Lung (tissue), 12 donors: ENCODE measurements around the gene VDAC1. TPM values are rescaled to one million over a fixed set of nuclear protein-coding genes. Genes with fewer than 3 reads are reported as not detected.

Experiments used
- ATAC-seq: fragments of 200-7000 bp; cut with Tn5 transposase; one replicate; pipeline ENCODE4 v1.9.1; 2020; ENCODE audit warnings: moderate number of reproducible peaks; ENCODE audit not compliant: insufficient read depth, low FRiP score
- DNase-seq, 3 donors: peaks; one replicate each; pipeline ENCODE4 v3.0.0-alpha.2; 2013 to 2017
- H3K27ac ChIP-seq, 2 donors: one replicate each; pipeline ENCODE4 v1.5.1; 2013; ENCODE audit warnings: mild to moderate bottlenecking in 2 of 2, moderate library complexity in 2 of 2, control low read depth in 1 of 2, inconsistent platforms in 1 of 2, low read depth in 1 of 2, low read length in 1 of 2
- H3K27me3 ChIP-seq, 3 donors: one replicate each; pipeline ENCODE4 v1.5.1; 2013; ENCODE audit warnings: low read length in 2 of 3; ENCODE audit not compliant: control insufficient read depth in 3 of 3, insufficient read depth in 3 of 3
- H3K36me3 ChIP-seq, 4 donors: one replicate each; pipeline ENCODE4 v1.5.1; 2013; ENCODE audit warnings: low read length in 4 of 4, mild to moderate bottlenecking in 1 of 4, moderate library complexity in 1 of 4; ENCODE audit not compliant: control insufficient read depth in 4 of 4, insufficient read depth in 4 of 4
- H3K4me1 ChIP-seq, 5 donors: one replicate each; pipeline ENCODE4 v1.5.1; 2013; ENCODE audit warnings: low read length in 5 of 5, mild to moderate bottlenecking in 2 of 5, moderate library complexity in 1 of 5; ENCODE audit not compliant: control insufficient read depth in 5 of 5, insufficient read depth in 5 of 5
- H3K4me3 ChIP-seq: one replicate; pipeline ENCODE4 v1.5.1; 2013; ENCODE audit warnings: mild to moderate bottlenecking, control low read depth, moderate library complexity
- H3K9ac ChIP-seq, 2 donors: one replicate each; pipeline ENCODE4 v1.5.1; 2013; ENCODE audit warnings: low read length in 2 of 2, control low read depth in 1 of 2; ENCODE audit not compliant: insufficient read depth in 1 of 2
- H3K9me3 ChIP-seq, 4 donors: one replicate each; pipeline ENCODE4 v1.5.1; 2013; ENCODE audit warnings: low read length in 3 of 4, mild to moderate bottlenecking in 1 of 4, moderate library complexity in 1 of 4; ENCODE audit not compliant: control insufficient read depth in 4 of 4, insufficient read depth in 3 of 4
- WGBS, 2 donors: extraction: QIAGEN DNeasy Blood & Tissue Kit; methylation state at CpG; one replicate each; pipeline ENCODE4 v1.1.7; 2013; 5-methylcytosine and 5-hydroxymethylcytosine counted together
- polyA plus RNA-seq, 2 donors: library from polyadenylated mRNA; stranded (reverse); fragments of 200-250 nt; gene quantifications; one replicate each; pipeline ENCODE4 v1.2.1, GENCODE V29; 2013
- total RNA-seq, 2 donors: library from RNA; depleted of rRNA in 1 of 2; stranded (reverse); fragments of >200 nt in 1 of 2; gene quantifications; one replicate each; pipeline ENCODE4 v1.2.1, GENCODE V29; 2014 to 2021
- TF ChIP-seq, protein P1 (sequence below): IDR thresholded peaks from 2 replicates; pipeline ENCODE4 v1.5.1; 2012; ENCODE audit warnings: mild to moderate bottlenecking; ENCODE audit errors: control extremely low read depth, extremely low read depth
- donor health status: control.
- donor health status: control.
- donor health status: Bipolar disorder and iron deficiency.
- donor health status: healthy.
- donor health status: DM: yes; HTN: yes; CAD: no.

VDAC1 gene
- total and polyA plus RNA-seq, 4 donors = 107 to 136 (median 120) TPM

- no peak overlapping the region for H3K4me3 ChIP-seq
- DNase-seq (no peak), ATAC-seq (no peak)
- no peak overlapping the region for H3K27ac ChIP-seq
- WGBS, 2 donors = 88 to 90% methylated on average over 5 of the region's 5 CpGs
- H3K36me3 ChIP-seq = no peaks in the 10 kb centered on the region
- no peaks in the 10 kb centered on the region for H3K27me3 ChIP-seq
- no peak overlapping the region for H3K9ac ChIP-seq
- TF ChIP-seq, protein P1, sequence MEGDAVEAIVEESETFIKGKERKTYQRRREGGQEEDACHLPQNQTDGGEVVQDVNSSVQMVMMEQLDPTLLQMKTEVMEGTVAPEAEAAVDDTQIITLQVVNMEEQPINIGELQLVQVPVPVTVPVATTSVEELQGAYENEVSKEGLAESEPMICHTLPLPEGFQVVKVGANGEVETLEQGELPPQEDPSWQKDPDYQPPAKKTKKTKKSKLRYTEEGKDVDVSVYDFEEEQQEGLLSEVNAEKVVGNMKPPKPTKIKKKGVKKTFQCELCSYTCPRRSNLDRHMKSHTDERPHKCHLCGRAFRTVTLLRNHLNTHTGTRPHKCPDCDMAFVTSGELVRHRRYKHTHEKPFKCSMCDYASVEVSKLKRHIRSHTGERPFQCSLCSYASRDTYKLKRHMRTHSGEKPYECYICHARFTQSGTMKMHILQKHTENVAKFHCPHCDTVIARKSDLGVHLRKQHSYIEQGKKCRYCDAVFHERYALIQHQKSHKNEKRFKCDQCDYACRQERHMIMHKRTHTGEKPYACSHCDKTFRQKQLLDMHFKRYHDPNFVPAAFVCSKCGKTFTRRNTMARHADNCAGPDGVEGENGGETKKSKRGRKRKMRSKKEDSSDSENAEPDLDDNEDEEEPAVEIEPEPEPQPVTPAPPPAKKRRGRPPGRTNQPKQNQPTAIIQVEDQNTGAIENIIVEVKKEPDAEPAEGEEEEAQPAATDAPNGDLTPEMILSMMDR = no peak
- no peaks in the 10 kb centered on the region for H3K9me3 ChIP-seq
- peaks cover 0 to 1% (median 0%) of the 10 kb centered on the region in 5 donors for H3K4me1 ChIP-seq
These were observed 69.2 kb downstream of the VDAC1 start for GRCh38 chr5:133935667-133935940.

DNA sequence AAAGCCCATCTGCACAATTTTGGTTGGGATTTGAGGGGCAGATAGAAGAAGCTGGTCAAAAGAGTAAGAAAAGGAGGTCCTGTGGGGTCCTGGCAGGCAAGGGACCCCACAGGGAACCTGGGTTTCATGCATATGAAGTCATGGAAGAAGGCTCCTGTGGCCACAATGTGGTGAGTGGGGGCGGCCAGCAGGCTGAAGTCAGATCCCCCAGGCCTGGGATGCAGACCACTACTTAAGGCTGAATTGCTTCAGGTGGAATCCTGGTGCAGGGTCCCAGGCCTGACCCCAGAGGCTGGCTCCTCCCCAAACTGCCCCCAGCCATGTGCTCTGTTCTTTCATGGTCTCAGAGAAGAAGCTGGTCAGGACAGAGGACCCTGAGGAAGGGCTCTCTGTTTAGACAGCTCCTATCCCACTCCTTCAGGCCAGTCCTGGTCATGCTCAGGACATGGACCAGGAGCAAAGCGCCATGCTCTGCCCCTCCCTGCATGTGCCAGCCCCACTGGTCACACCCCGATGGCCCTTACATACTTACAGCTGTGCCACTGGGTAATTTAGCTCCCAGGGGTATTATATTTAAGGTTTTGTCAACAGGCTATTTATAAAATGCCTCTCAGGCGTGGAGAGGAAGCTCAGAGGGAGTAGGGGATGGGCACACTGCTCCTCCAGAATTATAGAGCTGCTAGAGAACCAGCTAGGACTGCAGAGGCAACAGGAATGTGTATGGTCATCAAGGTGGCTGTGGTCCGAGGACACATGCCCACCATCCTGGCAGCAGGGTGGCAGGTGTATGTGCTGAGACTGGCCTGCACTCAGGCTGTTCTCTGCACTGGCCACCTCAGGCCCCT, 69.7 kb downstream of the VDAC1 start:
- Histone ChIP-seq H3K9ac (no peak overlapping the region), H3K9me3 (no peaks in the 10 kb centered on the region), H3K27me3 (no peaks in the 10 kb centered on the region), H3K4me1 (peaks cover 0 to 3% (median 0%) of the 10 kb centered on the region in 5 donors), H3K36me3 (no peaks in the 10 kb centered on the region), H3K4me3 (no peak overlapping the region), H3K27ac (no peak overlapping the region)
- 82 to 88% methylated on average over 5 of the region's 5 CpGs for WGBS, 2 donors
- TF ChIP-seq, protein P1 = no peak
- DNase-seq = no peak
- no peak for ATAC-seq

GRCh38 chr5:133934311-133934710, 70.5 kb downstream of the VDAC1 start:
- WGBS, 2 donors = 78 to 81% methylated on average over 5 of the region's 5 CpGs
- Histone ChIP-seq H3K4me1 (peaks cover 0 to 3% (median 0%) of the 10 kb centered on the region in 5 donors), H3K9ac (no peak overlapping the region), H3K4me3 (no peak overlapping the region), H3K9me3 (no peaks in the 10 kb centered on the region), H3K27me3 (no peaks in the 10 kb centered on the region), H3K36me3 (no peaks in the 10 kb centered on the region), H3K27ac (no peak overlapping the region)
- ATAC-seq (no peak), DNase-seq (no peak)
- TF ChIP-seq, protein P1 = no peak
